Neural progenitor cell (in vitro differentiated cells): ENCODE measurements around the gene NFASC.

ENCODE experiments used
- EZH2 ChIP-seq: fragments of 200-600 bp; sonication (generic); IDR thresholded peaks from 2 replicates; pipeline ENCODE4 v1.6.1; 2017; ENCODE audit warnings: antibody characterized with exemption, mild to moderate bottlenecking, moderate library complexity
- EZH2phosphoT487 ChIP-seq: fragments of 200-600 bp; sonication (generic); IDR thresholded peaks from 2 replicates; pipeline ENCODE4 v1.6.1; 2017; ENCODE audit warnings: antibody characterized with exemption
- TF ChIP-seq, protein P1 (sequence below): fragments of 200-600 bp; sonication (generic); IDR thresholded peaks from 2 replicates; pipeline ENCODE4 v1.5.1; 2017; ENCODE audit warnings: antibody characterized with exemption, mild to moderate bottlenecking

DNA sequence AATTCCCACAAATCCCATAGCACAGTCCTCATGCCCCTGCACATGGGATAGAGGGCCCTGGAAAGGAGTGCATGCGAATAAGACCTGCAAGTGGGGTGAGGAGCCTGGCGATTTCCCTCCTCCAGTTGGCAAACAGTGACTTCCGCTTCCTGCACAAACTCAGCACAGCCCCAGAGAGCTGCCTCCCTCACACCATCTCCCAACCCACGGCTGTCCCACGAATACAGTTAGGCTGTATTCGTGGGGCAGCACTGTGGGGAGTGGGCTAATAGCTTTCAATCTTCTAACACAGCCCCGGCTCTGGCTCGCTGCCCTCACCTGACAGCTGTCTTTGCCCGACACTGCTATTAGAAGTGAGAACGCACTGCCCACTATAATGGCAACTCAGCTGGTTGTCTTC, 144.1 kb downstream of the NFASC start:
- TF ChIP-seq, protein P1, sequence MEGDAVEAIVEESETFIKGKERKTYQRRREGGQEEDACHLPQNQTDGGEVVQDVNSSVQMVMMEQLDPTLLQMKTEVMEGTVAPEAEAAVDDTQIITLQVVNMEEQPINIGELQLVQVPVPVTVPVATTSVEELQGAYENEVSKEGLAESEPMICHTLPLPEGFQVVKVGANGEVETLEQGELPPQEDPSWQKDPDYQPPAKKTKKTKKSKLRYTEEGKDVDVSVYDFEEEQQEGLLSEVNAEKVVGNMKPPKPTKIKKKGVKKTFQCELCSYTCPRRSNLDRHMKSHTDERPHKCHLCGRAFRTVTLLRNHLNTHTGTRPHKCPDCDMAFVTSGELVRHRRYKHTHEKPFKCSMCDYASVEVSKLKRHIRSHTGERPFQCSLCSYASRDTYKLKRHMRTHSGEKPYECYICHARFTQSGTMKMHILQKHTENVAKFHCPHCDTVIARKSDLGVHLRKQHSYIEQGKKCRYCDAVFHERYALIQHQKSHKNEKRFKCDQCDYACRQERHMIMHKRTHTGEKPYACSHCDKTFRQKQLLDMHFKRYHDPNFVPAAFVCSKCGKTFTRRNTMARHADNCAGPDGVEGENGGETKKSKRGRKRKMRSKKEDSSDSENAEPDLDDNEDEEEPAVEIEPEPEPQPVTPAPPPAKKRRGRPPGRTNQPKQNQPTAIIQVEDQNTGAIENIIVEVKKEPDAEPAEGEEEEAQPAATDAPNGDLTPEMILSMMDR = no peak
- no peak for TF ChIP-seq EZH2phosphoT487
- TF ChIP-seq EZH2 = no peak
